ENCODE data around the gene C2orf76. TPM values are rescaled to one million over a fixed set of nuclear protein-coding genes. Genes with fewer than 3 reads are reported as not detected.
A peak's percentile ranks its signal among the peaks of the same experiment; 100 is the strongest.

Gene C2orf76
- total RNA-seq, 1 experiment from 2014 or later, result 5.7 TPM

DNA sequence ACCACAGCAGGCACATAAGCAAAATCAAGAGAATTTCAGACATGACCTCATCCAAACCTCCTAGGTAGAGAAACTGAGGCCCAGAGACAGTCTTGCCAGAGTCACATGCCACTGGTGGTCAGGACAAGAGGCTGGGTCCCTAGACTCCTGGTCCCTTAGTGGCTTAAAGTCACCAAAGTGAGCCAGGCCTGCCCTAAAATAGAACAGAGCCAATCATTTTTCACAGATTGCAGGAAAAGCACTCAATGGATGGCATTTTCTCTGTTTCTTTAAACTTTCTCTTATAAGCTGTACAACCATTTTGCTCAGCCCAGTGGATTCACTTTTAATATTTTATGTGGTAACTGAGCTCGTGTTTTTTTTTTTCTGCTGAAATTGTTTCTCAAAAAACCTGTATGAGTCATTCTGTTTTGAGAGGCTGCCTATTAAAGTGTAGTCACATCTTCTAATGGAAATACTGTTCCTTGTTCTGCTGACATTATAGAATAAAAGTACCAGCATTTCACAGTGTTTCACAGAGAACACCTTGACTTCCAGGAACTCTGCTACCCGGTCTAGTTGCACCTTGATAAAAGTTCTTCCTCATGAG, 113.4 kb downstream of the C2orf76 start:
- H3K23ac ChIP-seq (ENCODE audit: insufficient read length, low read depth, low read length), result no peak overlapping the region
- H4K5ac ChIP-seq (ENCODE audit: insufficient read length, low read depth, low read length), result no peak overlapping the region
- H3K79me1 ChIP-seq (ENCODE audit: insufficient read depth, low read depth, low read length, poor library complexity, severe bottlenecking), result no peaks in the 10 kb centered on the region
- H3K27ac ChIP-seq (ENCODE audit: insufficient read length, low read depth, low read length), result no peak overlapping the region
- no peak overlapping the region for H2BK5ac ChIP-seq (ENCODE audit: insufficient read length, low read length)
- no peaks in the 10 kb centered on the region; the same call in 1 of the 2 replicates for H3K4me1 ChIP-seq (ENCODE audit: insufficient read depth, low read length)
- no peak overlapping the region for H2AFZ ChIP-seq (ENCODE audit: low read length)
- no peak overlapping the region for H4K91ac ChIP-seq (ENCODE audit: insufficient read length, low read depth, low read length)
- H3K4me2 ChIP-seq (ENCODE audit: insufficient read depth, insufficient read length, low read length), result no peak overlapping the region
- no peak overlapping the region for H3K14ac ChIP-seq (ENCODE audit: insufficient read depth, low read length)
- Mint-ChIP-seq H3K4me1 (peaks cover 64 to 74% of the 10 kb centered on the region in 2 experiments), H3K36me3 (ENCODE audit: insufficient read depth in 1 of 3, low read depth in 3 of 3) (peaks cover 23 to 42% (median 26%) of the 10 kb centered on the region in 3 experiments), H3K27me3 (ENCODE audit: low read depth) (no peaks in the 10 kb centered on the region), H3K27ac (peak overlapping the region in 1 of 3 experiments; percentile 35; a peak in 2 of 7 replicates), H3K9me3 (no peaks in the 10 kb centered on the region), H3K4me3 (peak overlapping the region in 1 of 2 experiments; percentile 22; a peak in 1 of 5 replicates)
- no peaks in the 10 kb centered on the region for H3K27me3 ChIP-seq (ENCODE audit: insufficient read depth, low read length)
- no peak overlapping the region for H3K56ac ChIP-seq (ENCODE audit: insufficient read length, low read depth, low read length)
- H3K4ac ChIP-seq (ENCODE audit: low read depth, low read length), result no peak overlapping the region
- no peak overlapping the region for H2BK20ac ChIP-seq (ENCODE audit: low read depth, low read length, poor library complexity, severe bottlenecking)
- H3K23me2 ChIP-seq (ENCODE audit: insufficient read length, low read depth, low read length, poor library complexity, severe bottlenecking), result no peaks in the 10 kb centered on the region
- no peaks in the 10 kb centered on the region for H4K20me1 ChIP-seq (ENCODE audit: control insufficient read depth, insufficient read depth, insufficient read length)
- H2BK120ac ChIP-seq (ENCODE audit: low read depth, low read length, poor library complexity, severe bottlenecking), result no peak overlapping the region
- no peak overlapping the region for H2BK15ac ChIP-seq (ENCODE audit: low read depth, low read length)
- H3K18ac ChIP-seq (ENCODE audit: insufficient read length, low read depth, low read length), result no peak overlapping the region
- no peak overlapping the region for H2AK5ac ChIP-seq (ENCODE audit: insufficient read length, low read length)
- H3K79me2 ChIP-seq (ENCODE audit: insufficient read depth, low read length), result no peaks in the 10 kb centered on the region
- TF ChIP-seq, protein P1, sequence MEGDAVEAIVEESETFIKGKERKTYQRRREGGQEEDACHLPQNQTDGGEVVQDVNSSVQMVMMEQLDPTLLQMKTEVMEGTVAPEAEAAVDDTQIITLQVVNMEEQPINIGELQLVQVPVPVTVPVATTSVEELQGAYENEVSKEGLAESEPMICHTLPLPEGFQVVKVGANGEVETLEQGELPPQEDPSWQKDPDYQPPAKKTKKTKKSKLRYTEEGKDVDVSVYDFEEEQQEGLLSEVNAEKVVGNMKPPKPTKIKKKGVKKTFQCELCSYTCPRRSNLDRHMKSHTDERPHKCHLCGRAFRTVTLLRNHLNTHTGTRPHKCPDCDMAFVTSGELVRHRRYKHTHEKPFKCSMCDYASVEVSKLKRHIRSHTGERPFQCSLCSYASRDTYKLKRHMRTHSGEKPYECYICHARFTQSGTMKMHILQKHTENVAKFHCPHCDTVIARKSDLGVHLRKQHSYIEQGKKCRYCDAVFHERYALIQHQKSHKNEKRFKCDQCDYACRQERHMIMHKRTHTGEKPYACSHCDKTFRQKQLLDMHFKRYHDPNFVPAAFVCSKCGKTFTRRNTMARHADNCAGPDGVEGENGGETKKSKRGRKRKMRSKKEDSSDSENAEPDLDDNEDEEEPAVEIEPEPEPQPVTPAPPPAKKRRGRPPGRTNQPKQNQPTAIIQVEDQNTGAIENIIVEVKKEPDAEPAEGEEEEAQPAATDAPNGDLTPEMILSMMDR (conservative IDR thresholded peaks at IDR 0.05), result no peak
- no peaks in the 10 kb centered on the region for H3K9me3 ChIP-seq (ENCODE audit: control insufficient read depth, low read depth, low read length)
- H2BK12ac ChIP-seq (ENCODE audit: insufficient read length, low read depth, low read length), result no peak overlapping the region
- no peak overlapping the region for H4K8ac ChIP-seq (replicated peaks; ENCODE audit: insufficient read length, low read depth, low read length)
- DNase-seq, result no peak
- H3K9ac ChIP-seq (ENCODE audit: extremely low read depth, insufficient read length, low read length), result no peak overlapping the region
- no peak overlapping the region for H3T11ph ChIP-seq (ENCODE audit: low read length)
- no CpG with 5 or more reads among the region's 2 CpGs for WGBS (ENCODE audit: extremely low coverage, insufficient read length, low lambda C conversion rate)

Other genes with a start within 250 kb of the C2orf76 start
- gene C1QL2, start 208.1 kb downstream of the C2orf76 start, total RNA-seq (2021), result 0.81 and 0.90 TPM in 2 replicates
- gene STEAP3, start 143.0 kb downstream of the C2orf76 start, total RNA-seq (2021), result 15.4 and 15.9 TPM in 2 replicates
- gene DBI, start 143 bp upstream of the C2orf76 start, total RNA-seq (2021), result 127 and 128 TPM in 2 replicates
- gene TMEM37, start 65.0 kb upstream of the C2orf76 start, total RNA-seq (2021), result 4.2 and 4.8 TPM in 2 replicates
- gene SCTR, start 157.6 kb upstream of the C2orf76 start, total RNA-seq (2021), result not detected in 2 replicates
- gene CFAP221, start 177.6 kb upstream of the C2orf76 start, total RNA-seq (2021), result 0.20 and 0.46 TPM in 2 replicates

Measured in H9 (cell line).